Stimulated activated CD4-positive, alpha-beta T cell treated with anti-CD3 and anti-CD28 coated beads, Interleukin-4, amount 100 ng/mL, for 24 hours (primary cell): Measurements from ENCODE around the gene LSM3.

Source experiments
- DNase-seq: peaks from one replicate; pipeline ENCODE4 v3.0.0-alpha.2; 2020

The LSM3 gene

DNA sequence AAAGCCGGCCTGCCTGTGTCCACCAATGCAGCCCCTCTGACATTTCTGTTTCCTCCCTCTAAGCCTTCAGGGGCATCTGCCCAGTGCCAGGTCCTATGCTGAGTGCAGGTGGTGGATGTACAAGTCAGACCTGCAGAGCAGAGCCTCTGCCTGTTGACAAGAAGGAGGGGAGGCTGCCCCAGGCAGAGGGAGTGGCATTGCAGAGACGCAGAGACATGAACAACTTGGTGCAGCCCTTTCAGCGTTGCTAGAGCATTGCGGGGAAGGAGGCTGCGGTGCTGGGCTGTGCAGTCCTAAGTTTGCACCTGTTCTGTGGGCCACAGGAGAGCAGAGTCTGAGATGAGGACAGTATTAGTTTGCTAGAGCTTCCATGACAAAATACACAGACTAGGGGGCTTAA is 65.2 kb downstream of the LSM3 start:
- no peak for DNase-seq

DNA sequence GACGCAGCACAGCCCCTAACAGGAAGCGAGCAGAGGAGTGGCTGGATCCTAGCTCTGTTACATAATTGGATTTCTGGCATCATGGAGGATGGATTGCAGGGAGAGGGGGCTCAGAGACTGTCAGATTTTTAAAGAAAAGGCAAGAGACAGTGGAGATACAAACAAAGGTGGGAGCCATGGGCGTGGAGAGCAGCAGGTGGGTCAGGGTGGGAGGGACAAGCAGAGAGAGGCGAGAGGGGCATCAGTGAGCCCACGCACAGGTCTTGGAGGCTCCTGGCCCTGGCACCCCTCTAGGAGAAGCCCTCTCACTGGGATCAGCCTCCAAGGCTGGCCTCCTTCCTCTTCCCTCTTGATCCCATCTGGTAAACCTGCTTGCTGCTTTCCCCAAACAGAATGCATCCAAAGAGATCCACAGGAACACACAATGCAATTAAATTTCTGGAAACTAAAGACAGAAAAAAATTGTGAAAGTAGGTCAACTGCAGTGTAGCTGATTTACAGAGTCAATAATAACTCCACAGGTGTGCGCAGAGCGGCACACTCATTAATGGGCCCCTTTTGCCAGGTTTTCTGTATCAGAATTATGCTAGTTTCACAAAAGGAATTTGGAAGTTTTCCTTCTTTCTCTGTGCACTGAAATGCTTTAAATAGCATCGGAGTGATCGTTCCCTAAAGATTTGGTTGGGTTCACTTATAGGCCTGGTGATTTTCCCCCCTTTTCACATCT is 66.1 kb downstream of the LSM3 start:
- no peak for DNase-seq

DNA sequence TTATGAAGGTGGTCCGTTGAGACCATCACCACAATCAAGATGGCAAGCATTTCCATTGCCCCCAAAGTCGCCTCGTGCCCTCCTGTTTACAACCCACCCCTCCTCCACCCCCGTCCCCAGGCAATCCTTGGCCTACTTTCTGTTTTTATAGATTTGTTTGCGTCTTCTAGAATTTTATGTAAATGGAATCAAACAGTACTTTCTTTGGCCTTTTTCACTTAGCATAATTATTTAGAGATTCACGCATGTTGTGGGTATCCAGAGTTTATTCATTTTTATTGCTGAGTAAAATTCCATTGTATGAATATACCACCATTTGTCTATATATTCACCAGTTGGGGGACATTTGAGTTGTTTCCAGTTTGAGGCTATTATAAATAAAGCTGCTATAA is 66.6 kb downstream of the LSM3 start:
- DNase-seq: no peak

DNA sequence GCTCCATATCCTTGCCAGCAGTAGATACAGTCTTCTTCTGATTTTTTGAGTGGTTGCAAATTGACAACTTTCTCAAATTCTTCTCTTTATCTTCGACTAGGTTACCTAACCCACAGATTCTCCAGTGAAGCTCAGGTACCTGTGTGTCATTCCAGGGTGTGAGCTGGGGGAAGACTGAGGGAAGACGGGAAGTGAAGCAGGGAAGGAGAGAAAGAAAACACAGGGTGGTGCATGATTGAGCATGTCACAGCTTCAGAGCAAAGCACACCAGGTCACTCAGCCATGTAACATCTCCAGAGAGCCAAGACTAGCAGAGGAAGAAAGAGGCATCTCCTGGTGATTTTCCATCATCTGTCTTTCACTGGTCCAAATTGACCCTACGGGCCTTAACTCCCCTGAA is 67.2 kb downstream of the LSM3 start:
- no peak for DNase-seq

DNA sequence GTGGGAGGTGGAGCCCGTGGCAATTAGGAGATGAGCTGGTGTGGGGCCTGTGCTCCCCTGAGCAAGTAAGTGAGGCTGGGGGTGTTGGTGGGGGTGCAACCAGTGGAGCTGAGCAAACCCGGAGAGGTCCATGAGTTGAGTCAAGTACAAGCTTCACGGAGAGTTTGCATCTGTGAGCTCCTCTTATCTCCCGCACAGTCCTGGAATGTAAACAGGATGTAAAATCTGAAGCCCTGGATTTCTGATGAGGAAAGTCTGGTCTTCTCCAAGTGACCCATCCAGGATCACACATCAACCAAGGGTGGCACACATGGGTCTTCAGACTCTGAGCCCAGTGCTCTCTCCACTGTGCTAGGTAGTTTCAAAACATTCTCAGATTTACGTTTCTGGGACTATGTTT is 67.8 kb downstream of the LSM3 start:
- no peak for DNase-seq

DNA sequence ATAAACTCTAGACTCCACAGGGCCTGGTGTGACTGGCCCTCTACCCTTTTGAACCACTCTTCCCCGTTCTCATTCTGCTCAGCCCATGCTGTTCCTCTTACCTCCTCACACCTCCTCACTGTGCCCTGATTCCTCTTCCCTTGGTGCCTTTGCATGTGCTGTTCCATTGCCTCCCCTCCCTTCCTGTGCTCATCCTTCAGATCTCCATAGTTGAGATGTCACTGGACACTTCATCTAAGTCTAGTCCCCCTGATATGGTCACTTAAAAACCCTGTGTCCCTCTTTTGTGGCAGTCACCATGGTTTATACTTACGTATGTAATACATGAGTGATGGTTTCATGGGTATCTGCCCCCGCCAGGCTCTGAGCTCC is 69.8 kb downstream of the LSM3 start:
- no peak for DNase-seq

DNA sequence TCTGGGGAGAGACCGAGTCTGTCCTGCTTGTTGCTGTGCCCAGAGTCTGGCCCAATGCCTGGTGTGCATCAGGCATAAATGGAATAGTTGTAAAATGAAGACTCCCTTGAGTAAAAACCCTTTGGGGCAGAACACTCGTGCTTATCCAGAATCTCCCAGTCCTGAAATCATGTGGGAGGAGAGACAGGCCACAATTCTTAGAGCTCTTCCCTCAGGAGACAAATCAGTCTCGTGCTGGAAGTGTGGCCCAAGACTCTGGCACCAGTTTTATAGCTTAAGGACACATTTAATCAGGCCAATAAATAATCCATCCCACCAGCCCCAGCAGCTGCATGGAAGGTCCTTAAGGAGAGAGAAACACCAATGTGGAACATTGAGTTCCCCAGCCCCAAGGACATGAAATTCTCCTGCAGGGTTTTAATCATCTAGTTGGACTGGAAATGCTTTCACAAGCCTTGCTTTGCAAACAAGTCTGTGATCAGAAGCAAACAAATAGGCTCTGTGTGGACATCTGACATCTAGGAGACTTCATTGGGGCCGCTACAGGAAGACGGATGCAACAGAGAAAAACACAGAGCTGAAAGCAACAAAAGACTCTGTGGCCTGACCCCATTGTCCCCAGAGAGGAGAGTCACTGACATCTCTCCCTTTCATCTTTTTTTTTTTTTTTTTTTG is 70.4 kb downstream of the LSM3 start:
- DNase-seq: no peak
